Calu3 (cell line): ENCODE measurements around the gene SP6. TPM values are rescaled to one million over a fixed set of nuclear protein-coding genes. Genes with fewer than 3 reads are reported as not detected.

Experiments used
- BruUV-seq: library from RNA; stranded (reverse); fragments of 400-500 nt; replicated peaks from 2 replicates; lab custom pipeline; 2021; lab: Mats Ljungman, UMichigan
- CTCF ChIA-PET: fragments of 300-600 bp; sonication (Branson Sonifier 250); formaldehyde crosslinking; loops from one replicate; lab custom pipeline; 2022; ENCODE audit warnings: antibody characterized with exemption; lab: Charles Lee
- DNase-seq: peaks from one replicate; pipeline ENCODE4 v3.0.0; 2022
- H3K27ac Mint-ChIP-seq: one replicate; pipeline ENCODE4 v1.8.0; 2022; ENCODE audit warnings: mixed read lengths; ENCODE audit not compliant: unreplicated experiment
- H3K27me3 Mint-ChIP-seq: one replicate; pipeline ENCODE4 v1.8.0; 2022; ENCODE audit warnings: mixed read lengths; ENCODE audit not compliant: unreplicated experiment
- H3K36me3 Mint-ChIP-seq: one replicate; pipeline ENCODE4 v1.8.0; 2022; ENCODE audit warnings: mild to moderate bottlenecking, moderate library complexity, mixed read lengths; ENCODE audit not compliant: insufficient read depth, unreplicated experiment
- H3K4me1 Mint-ChIP-seq: one replicate; pipeline ENCODE4 v1.8.0; 2022; ENCODE audit warnings: mild to moderate bottlenecking, low read depth, mixed read lengths; ENCODE audit not compliant: unreplicated experiment
- H3K4me3 Mint-ChIP-seq: one replicate; pipeline ENCODE4 v1.8.0; 2022; ENCODE audit warnings: mild to moderate bottlenecking, low read depth, moderate library complexity, mixed read lengths; ENCODE audit not compliant: unreplicated experiment
- H3K9me3 Mint-ChIP-seq: one replicate; pipeline ENCODE4 v1.8.0; 2022; ENCODE audit warnings: low read depth, mixed read lengths; ENCODE audit not compliant: unreplicated experiment
- intact Hi-C: fragments of 100-400 bp; cut with micrococcal nuclease; formaldehyde crosslinking; loops from one replicate; pipeline ENCODE4 v1.10.0; 2022; ENCODE audit not compliant: unreplicated experiment
- total RNA-seq: library from RNA; stranded (reverse); gene quantifications from 2 replicates; pipeline ENCODE4 v1.2.3, GENCODE V29; 2022
- TF ChIP-seq, protein P1 (sequence below): fragments of 200-600 bp; IDR thresholded peaks from one replicate; pipeline ENCODE4 v1.8.0; 2022; ENCODE audit warnings: antibody characterized with exemption; ENCODE audit not compliant: unreplicated experiment

SP6 gene
- total RNA-seq, 1 experiment from 2014 or later: 1.1 TPM

DNA sequence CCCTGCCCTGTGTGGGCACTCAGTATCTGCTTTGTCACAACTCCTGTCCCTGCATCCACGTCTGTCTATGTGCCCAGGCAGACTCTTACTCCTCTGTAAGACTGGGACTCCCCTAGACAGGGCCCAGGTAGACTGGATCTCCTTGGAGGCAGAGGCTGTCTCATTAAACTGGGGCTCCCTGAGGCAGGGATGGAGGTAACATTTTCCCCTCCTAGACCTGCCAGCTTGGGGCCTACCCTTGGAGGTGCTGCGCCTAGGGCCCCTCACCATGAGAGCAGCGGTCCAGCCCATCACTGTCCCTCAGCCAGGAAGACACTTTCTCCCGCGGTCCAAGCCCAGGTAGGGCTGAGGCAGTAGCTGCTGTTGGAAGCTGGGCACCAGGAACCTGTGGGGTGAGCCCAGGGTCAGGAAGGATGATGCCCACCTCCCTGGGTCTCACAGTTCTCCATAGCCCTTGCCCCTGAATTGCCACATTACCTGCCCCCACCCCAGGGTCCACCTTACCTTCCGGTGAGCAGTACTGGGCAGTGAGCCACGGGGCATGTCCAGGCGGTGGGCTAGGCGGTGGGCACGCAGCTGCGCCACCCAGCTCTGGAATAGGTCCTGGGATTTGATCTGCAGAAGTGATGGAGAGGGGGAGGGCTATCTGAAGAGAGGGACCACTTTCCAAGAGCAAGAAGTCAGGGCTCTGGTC lies 32.8 kb downstream of the SP6 start:
- intact Hi-C loops: no loop called here
- BruUV-seq: no TSS peak
- no peaks in the 10 kb centered on the region for H3K27me3 Mint-ChIP-seq
- peaks cover 17% of the 10 kb centered on the region for H3K4me1 Mint-ChIP-seq
- DNase-seq: no peak
- TF ChIP-seq, protein P1, sequence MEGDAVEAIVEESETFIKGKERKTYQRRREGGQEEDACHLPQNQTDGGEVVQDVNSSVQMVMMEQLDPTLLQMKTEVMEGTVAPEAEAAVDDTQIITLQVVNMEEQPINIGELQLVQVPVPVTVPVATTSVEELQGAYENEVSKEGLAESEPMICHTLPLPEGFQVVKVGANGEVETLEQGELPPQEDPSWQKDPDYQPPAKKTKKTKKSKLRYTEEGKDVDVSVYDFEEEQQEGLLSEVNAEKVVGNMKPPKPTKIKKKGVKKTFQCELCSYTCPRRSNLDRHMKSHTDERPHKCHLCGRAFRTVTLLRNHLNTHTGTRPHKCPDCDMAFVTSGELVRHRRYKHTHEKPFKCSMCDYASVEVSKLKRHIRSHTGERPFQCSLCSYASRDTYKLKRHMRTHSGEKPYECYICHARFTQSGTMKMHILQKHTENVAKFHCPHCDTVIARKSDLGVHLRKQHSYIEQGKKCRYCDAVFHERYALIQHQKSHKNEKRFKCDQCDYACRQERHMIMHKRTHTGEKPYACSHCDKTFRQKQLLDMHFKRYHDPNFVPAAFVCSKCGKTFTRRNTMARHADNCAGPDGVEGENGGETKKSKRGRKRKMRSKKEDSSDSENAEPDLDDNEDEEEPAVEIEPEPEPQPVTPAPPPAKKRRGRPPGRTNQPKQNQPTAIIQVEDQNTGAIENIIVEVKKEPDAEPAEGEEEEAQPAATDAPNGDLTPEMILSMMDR: no peak
- no peaks in the 10 kb centered on the region for H3K9me3 Mint-ChIP-seq
- CTCF ChIA-PET: no interaction called here
- H3K27ac Mint-ChIP-seq: no peak overlapping the region
- no peak overlapping the region for H3K4me3 Mint-ChIP-seq
- peaks cover 46% of the 10 kb centered on the region for H3K36me3 Mint-ChIP-seq

DNA sequence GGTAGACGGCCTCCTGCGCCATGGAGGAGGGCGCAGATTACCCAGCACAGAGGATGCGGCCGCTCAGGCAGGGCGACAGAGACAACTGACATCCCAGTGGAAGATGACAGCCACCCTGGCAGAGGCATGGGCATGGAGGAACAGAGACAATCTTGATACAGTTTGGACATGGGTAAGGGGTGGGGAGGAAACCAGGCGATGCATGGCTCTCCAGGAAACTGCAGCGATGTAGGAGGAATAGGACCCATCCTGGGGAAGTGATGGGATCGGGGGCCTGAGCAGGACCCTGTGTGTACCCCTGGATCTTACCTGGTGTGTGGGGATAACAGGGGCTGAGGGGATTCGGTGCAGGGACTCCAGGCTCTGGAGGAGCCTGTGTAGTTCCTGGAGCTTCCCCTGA lies 34.0 kb downstream of the SP6 start:
- no peaks in the 10 kb centered on the region for H3K27me3 Mint-ChIP-seq
- TF ChIP-seq, protein P1: no peak
- H3K4me1 Mint-ChIP-seq: peaks cover 22% of the 10 kb centered on the region
- BruUV-seq: no TSS peak
- CTCF ChIA-PET: no interaction called here
- intact Hi-C loops: no loop called here
- no peak for DNase-seq
- H3K27ac Mint-ChIP-seq: no peak overlapping the region
- no peaks in the 10 kb centered on the region for H3K9me3 Mint-ChIP-seq
- no peak overlapping the region for H3K4me3 Mint-ChIP-seq
- peaks cover 51% of the 10 kb centered on the region for H3K36me3 Mint-ChIP-seq

DNA sequence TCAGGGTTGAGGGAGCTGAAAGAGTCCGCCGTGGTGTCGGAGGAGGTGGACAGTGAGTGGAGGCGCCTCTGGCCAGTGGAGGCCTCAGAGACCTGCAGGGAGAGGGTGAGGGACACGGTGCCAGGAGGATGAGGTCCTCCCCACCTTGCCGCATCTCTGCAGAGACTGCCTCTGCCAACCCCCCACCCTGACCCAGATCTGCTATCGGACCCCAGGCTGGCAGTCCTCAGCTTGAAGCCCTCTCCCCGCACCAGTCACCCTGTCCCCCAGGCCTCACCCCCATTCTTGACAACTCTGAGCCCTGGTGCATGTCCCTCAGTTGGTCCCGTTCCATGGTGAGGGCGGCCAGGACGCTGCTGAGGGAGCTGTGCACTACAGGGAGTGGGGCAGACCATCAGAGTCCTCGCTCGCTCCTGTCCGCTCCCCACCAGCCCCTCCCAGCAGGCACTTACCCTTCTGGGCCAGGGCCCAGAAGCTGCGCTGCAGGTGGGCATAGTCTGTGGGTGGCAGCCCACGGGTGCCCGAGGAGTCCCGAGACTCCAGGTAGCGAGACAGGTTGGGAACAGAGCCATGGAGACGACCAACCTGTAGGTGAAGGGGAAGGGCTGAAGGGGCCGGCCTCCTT lies 34.7 kb downstream of the SP6 start:
- Mint-ChIP-seq H3K27ac (no peak overlapping the region), H3K4me3 (no peak overlapping the region), H3K27me3 (no peaks in the 10 kb centered on the region), H3K9me3 (no peaks in the 10 kb centered on the region), H3K36me3 (peaks cover 48% of the 10 kb centered on the region), H3K4me1 (peaks cover 29% of the 10 kb centered on the region)
- no TSS peak for BruUV-seq
- TF ChIP-seq, protein P1: no peak
- CTCF ChIA-PET: no interaction called here
- intact Hi-C loops: no loop called here
- DNase-seq: no peak

DNA sequence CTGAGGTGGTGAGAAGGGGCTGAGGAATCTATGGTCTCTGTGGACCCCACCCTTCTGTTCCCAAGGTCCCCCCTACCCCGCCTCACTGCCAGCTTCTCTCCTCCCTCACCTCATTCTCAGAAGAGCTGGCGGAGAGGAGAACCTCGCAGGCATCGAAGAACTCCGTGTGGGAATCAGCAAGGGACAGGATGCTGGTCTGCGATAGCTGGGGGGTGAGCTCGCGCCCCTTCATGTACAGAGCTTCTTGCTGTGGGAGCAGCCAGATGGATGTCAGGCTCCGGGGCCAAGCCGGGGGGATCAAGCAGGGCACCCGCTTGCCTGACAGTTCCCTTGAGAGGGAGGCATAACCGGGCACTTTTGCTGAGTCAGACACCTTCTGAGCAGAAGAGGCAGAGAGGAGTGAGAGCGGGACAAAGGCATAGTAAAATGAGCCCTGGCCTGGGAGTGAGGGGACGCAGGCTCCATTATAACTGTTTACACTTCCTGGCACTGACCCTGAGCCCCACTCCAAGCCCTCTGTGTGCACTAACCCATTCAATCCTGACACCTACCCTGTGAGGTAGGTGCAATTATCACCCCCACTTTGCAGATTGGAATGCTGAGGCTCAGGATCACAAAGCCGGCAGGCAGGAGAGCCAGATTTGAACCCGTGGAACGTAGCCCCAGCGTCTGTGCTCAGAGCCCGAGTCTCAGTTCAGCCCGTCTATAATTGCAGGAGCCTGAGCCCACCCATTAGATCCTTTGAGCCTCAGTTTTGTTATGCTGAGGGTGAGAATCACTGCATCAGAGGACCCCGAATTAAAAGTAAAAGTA lies 35.7 kb downstream of the SP6 start:
- TF ChIP-seq, protein P1: no peak
- Mint-ChIP-seq H3K4me1 (peaks cover 30% of the 10 kb centered on the region), H3K9me3 (no peaks in the 10 kb centered on the region), H3K27me3 (no peaks in the 10 kb centered on the region), H3K36me3 (peaks cover 42% of the 10 kb centered on the region), H3K4me3 (no peak overlapping the region), H3K27ac (no peak overlapping the region)
- DNase-seq: no peak
- no TSS peak for BruUV-seq
- CTCF ChIA-PET: interaction anchor here (0.7 kb wide), 1 partner anchor 187 kb away, joined by 4 read pairs; no protein-coding TSS in a partner anchor
- intact Hi-C loops: no loop called here
